Transverse colon (tissue), 4 donors: ENCODE data around the gene ATF5.

Source experiments
- EP300 ChIP-seq: sonication (generic); formaldehyde crosslinking; IDR thresholded peaks from one replicate; pipeline ENCODE4 v1.6.1; 2017; ENCODE audit warnings: antibody characterized with exemption, low read depth
- POLR2A ChIP-seq: fragments of 450-650 bp; IDR thresholded peaks from one replicate; pipeline ENCODE4 v1.6.1; 2016; ENCODE audit warnings: antibody characterized with exemption, mild to moderate bottlenecking, moderate library complexity
- POLR2AphosphoS5 ChIP-seq, 3 donors: sonication (generic); formaldehyde crosslinking; IDR thresholded peaks; one replicate each; pipeline ENCODE4 v1.6.1; 2016; ENCODE audit warnings: antibody characterized with exemption in 3 of 3
- TF ChIP-seq, protein P1 (sequence below), 5 experiments: fragments of 200-600 bp in 3 of 5; fragments of 450-650 bp in 2 of 5; sonication (generic) in 3 of 5; IDR thresholded peaks; 1 replicate in 2 of 5; 2 replicates in 3 of 5; pipeline ENCODE4 v1.5.1; 2016 to 2017; ENCODE audit warnings: antibody characterized with exemption in 5 of 5, inconsistent platforms in 3 of 5, mild to moderate bottlenecking in 2 of 5, moderate library complexity in 1 of 5

DNA sequence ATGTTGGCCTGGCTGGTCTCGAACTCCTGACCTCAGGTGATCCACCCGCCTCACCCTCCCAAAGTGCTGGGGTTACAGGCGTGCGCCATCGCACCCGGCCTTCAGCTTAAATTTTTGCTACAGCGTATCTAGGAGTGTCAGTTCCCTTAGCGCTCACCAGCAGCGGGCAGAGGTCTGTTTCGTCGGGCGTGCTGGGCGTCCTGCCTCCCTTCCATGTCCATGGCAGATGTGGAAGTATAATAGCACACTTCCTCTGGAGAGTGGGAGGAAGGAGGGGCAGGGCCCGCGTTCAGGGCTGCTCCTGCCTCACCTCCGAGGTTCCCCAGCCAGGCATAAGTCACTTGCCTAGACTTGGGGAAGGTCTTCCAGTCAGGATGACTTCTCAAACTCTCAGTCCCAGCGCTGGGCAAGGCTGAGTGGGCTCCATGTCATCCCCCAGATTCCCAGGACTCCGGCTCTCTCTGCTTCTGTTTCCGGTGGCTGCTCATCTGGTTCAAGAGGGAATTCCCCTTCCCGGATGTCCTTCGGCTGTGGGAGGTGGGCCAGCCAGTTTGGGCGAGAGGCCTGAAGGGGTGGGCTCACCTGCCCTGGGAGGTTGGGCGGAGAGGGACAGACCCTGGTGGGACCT lies 41.9 kb upstream of the ATF5 start:
- TF ChIP-seq, protein P1, sequence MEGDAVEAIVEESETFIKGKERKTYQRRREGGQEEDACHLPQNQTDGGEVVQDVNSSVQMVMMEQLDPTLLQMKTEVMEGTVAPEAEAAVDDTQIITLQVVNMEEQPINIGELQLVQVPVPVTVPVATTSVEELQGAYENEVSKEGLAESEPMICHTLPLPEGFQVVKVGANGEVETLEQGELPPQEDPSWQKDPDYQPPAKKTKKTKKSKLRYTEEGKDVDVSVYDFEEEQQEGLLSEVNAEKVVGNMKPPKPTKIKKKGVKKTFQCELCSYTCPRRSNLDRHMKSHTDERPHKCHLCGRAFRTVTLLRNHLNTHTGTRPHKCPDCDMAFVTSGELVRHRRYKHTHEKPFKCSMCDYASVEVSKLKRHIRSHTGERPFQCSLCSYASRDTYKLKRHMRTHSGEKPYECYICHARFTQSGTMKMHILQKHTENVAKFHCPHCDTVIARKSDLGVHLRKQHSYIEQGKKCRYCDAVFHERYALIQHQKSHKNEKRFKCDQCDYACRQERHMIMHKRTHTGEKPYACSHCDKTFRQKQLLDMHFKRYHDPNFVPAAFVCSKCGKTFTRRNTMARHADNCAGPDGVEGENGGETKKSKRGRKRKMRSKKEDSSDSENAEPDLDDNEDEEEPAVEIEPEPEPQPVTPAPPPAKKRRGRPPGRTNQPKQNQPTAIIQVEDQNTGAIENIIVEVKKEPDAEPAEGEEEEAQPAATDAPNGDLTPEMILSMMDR (IDR thresholded peaks at IDR 0.05): no peak
- no peak for TF ChIP-seq POLR2AphosphoS5 (IDR thresholded peaks at IDR 0.05)
- TF ChIP-seq POLR2A: no peak
- no peak for TF ChIP-seq EP300
